HG02610 (cell line): ENCODE measurements around the gene TEKTIP1.
"Not testable (repeated sequence)": the region's sequence is repeated elsewhere in the genome, so short reads cannot be mapped to it uniquely, and the experiment has no call there.

Experiments used
- ATAC-seq: cut with Tn5 transposase; IDR thresholded peaks from one replicate; pipeline ENCODE4 v1.9.1; 2021; ENCODE audit warnings: mild to moderate bottlenecking, moderate library complexity; ENCODE audit not compliant: unreplicated experiment

TEKTIP1 gene

GRCh38 chr19:3581792-3582191 is 42.8 kb downstream of the TEKTIP1 start:
- not testable (repeated sequence) for ATAC-seq

GRCh38 chr19:3584036-3584802 is 45.2 kb downstream of the TEKTIP1 start:
- not testable (repeated sequence) for ATAC-seq

GRCh38 chr19:3585301-3586126 is 46.5 kb downstream of the TEKTIP1 start, which contains the start of gene GIPC3:
Gene GIPC3, plus strand, starts transcription at chr19:3585478. Its CDS starts 120 bp downstream, at chr19:3585598.
- ATAC-seq = no peak

- ATAC-seq = no peak
These were observed 47.2 kb downstream of the TEKTIP1 start for GRCh38 chr19:3586127-3586626.

- no peak for ATAC-seq
These were observed 47.9 kb downstream of the TEKTIP1 start for GRCh38 chr19:3586707-3587346.

- ATAC-seq = no peak
These were observed 50.5 kb downstream of the TEKTIP1 start for GRCh38 chr19:3589439-3589838.

- no peak for ATAC-seq
These were observed 51.0 kb downstream of the TEKTIP1 start for GRCh38 chr19:3589949-3590348.

- no peak for ATAC-seq
These were observed 52.2 kb downstream of the TEKTIP1 start for GRCh38 chr19:3590991-3591659.

GRCh38 chr19:3591876-3592613 is 53.1 kb downstream of the TEKTIP1 start:
- ATAC-seq = no peak

- no peak for ATAC-seq
These were observed 54.2 kb downstream of the TEKTIP1 start for GRCh38 chr19:3593156-3593555.
